GM12873 (cell line): ENCODE data around the gene MSLN.

ENCODE experiments used
- TF ChIP-seq, protein P1 (sequence below): IDR thresholded peaks from 2 replicates; pipeline ENCODE4 v1.5.1; 2012; ENCODE audit warnings: low read depth, mild to moderate bottlenecking, moderate library complexity, low read length, control low read depth; ENCODE audit not compliant: insufficient read depth; ENCODE audit errors: missing control alignments

The MSLN gene

DNA sequence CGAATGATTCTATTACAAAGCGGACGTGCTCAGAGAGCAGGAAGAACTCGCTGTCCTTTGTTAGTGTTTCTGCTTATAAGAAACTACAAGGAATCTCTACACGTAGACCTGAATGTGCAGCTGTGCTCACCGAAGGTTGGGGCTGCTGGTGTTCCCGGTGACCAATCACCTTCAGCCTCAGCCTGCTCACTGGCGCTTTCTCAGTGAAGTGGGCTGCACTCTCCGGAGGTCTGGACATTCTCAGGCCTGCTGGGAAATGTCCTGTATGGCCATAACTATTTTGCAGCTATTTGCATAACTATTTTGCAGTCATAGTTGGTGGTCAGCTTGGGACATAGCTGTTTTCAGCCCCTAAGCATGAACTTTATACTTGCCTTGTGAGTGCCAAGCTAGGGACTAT lies 10.0 kb upstream of the MSLN start:
- TF ChIP-seq, protein P1, sequence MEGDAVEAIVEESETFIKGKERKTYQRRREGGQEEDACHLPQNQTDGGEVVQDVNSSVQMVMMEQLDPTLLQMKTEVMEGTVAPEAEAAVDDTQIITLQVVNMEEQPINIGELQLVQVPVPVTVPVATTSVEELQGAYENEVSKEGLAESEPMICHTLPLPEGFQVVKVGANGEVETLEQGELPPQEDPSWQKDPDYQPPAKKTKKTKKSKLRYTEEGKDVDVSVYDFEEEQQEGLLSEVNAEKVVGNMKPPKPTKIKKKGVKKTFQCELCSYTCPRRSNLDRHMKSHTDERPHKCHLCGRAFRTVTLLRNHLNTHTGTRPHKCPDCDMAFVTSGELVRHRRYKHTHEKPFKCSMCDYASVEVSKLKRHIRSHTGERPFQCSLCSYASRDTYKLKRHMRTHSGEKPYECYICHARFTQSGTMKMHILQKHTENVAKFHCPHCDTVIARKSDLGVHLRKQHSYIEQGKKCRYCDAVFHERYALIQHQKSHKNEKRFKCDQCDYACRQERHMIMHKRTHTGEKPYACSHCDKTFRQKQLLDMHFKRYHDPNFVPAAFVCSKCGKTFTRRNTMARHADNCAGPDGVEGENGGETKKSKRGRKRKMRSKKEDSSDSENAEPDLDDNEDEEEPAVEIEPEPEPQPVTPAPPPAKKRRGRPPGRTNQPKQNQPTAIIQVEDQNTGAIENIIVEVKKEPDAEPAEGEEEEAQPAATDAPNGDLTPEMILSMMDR: no peak

DNA sequence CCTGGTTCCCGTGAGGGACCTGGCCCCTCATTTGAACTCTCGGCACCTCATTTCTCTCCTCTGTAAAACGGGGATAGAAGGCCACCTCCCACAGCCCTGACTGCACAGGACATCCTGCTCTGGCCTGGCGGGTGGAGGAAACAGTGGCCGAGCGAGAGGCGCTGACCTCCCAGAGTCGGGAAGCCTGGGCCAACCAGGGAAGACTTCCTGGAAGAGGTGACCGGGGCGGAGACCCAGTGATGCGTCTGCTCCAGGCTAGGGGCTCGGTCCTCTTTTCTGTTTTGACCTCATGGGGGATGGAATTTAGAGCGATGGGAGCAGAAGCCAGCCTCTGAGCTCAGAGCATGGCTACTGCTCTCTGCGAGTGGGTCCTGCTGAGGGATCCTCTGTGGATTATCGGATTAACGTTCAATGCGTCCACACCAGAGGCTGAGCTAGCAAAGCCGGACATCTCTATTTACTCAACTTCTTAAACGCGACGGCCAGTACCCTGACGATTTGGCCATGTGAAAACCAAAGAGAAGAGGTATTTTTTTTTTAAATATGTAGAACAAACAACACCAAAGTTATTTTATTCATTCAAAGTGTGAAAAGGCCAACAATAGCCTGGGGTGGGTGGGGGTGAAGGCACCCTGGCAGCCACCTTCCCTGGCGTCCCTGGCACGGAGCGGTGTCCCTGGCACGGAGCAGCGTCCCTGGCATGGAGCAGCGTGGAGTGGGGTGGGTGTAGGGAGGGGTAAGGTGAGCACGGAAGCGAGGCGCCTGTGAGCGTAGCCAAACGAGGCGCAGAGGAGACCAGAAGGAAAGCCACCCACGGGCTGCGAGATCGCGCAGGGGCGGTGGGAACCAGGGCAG lies 9.2 kb upstream of the MSLN start:
- TF ChIP-seq, protein P1: no peak

DNA sequence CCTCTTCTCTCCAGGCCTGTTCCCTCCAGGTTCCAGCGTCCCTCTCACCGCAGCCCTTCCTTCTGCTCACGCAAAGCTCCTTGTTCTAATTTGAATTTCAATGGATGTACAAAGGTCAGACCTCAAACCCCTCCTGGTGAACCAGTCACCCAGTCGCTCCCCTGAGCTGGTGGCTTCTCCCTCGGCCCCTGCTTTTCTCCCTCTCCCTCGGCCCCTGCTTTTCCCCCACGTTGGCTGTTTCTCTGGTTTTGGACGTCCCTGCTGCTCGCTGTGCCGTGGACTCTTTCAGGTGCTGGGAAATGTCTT lies 8.6 kb upstream of the MSLN start:
- TF ChIP-seq, protein P1: no peak

DNA sequence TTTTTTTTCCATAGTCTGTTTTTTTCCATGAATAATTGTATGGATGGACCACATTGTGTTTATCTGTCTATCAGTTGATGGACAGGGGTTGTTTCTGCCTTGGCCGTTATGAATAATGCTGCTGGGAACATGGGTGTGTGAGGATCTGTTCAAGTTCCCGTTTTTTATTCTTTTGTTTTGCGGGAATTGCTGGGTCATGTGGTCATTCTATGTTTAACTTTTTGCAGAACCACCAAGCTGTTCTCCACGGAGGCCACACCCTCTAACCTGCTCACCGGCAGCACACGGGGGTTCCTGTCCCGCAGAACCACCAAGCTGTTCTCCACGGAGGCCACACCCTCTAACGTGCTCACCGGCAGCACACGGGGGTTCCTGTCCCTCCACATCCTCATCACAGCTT lies 5.9 kb upstream of the MSLN start:
- TF ChIP-seq, protein P1: no peak

DNA sequence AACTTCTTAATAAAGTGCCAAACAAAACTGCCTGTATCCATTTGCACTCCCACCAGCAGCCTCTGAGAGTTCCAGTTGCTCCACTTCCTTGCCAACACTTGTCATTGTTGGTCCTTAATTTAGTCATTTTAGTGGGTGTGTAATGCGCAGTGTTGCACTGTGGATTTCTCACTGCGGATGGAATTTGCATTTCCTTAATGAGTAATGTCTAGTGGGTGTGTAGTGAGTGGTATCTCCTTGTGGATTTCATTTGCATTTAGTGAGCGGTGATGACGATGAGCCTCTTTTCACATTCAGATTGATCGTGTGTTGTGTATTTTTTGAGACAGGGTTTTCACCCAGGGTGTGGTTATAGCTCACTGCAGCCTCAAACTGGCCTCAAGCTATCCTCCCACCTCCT lies 4.1 kb upstream of the MSLN start:
- TF ChIP-seq, protein P1: no peak

DNA sequence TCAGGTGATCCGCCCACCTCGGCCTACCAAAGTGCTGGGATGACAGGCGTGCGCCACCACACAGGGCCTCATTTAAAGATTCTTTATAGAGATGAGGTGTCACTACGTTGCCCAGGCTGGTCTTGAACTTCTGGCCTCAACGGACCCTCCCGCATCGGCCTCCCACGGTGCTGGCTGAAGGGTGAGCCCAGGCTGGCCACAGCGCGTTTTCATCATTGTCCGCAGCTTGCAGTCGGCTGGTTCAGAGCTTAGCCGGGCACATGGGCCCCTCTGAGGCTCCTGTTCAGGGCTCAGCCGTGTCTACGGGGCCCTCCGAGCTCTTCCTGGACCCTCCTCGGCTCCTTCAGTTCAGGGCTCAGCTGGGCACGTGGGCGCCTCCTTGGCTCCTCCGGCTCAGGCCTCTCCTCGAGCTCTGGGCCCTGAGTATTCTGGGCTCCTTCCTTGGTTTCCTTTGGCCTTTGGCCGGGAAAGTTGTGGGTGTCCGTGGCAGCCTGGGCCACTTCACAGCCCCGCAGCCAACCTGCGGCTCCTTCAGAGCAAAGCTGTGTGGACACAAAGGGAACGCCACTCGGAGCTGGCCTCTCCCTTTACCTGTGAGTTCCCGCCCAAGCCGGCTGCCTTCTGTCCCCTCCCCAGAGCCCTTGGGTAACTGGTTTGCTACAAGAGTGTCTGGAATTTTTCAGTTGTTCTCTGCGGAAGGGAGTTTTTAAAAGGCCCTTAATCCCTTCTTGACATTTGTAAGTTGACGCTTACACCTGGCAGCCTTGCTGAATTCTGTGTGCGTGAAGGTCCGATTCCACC lies 1.2 kb upstream of the MSLN start:
- TF ChIP-seq, protein P1: no peak

DNA sequence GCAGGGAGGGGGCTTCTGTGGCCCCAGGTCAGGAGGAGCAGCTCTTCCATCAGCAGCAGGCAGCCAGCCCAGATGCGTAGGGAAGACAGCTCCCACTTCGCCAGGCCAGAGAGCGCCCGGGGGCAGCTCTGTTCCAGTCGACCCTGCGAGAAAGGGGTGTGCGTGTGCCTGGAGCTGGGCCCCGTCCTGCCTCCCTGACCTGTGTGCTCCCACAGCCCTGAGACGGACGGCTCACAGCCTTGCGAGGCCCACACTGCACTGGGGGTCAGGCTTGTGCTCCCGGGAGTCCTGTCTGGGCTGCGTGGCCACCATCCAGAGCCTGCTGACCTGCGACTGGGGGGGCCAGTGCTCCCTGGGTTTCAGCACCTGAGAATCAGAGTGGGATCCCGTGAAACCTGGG lies 469 bp upstream of the MSLN start:
- TF ChIP-seq, protein P1: no peak
